H1 (cell line): ENCODE results near the gene PPP1R3G. TPM values are rescaled to one million over a fixed set of nuclear protein-coding genes. Genes with fewer than 3 reads are reported as not detected.

Experiments
- CTCF ChIA-PET: fragments of 300-600 bp; sonication (Branson Sonifier 250); formaldehyde crosslinking; loops from one replicate; lab custom pipeline; 2021; ENCODE audit not compliant: partially characterized antibody; lab: Charles Lee
- POLR2A ChIA-PET: fragments of 300-600 bp; sonication (Branson Sonifier 250); formaldehyde crosslinking; loops from one replicate; lab custom pipeline; 2021; ENCODE audit warnings: inconsistent platforms; ENCODE audit not compliant: partially characterized antibody; lab: Charles Lee
- DNase-seq, 2 experiments: peaks; one replicate each; pipeline versions ENCODE4 v3.0.0 to v3.0.0-alpha.2; 2010 to 2022; ENCODE audit warnings: low spot score in 2 of 2, low read depth in 1 of 2, mixed read lengths in 1 of 2
- FAIRE-seq: peaks from 2 replicates; lab custom pipeline; 2011; peaks lifted over from hg19 to GRCh38; lab: Jason Lieb, UNC
- H2AFZ ChIP-seq: 2 replicates; pipeline ENCODE4 v1.8.1; 2012; ENCODE audit warnings: low read length, inconsistent platforms
- H2AK5ac ChIP-seq: 2 replicates; pipeline ENCODE4 v1.6.1; 2013; ENCODE audit warnings: low read depth, low read length
- H2BK120ac ChIP-seq: replicated peaks from 2 replicates; pipeline ENCODE3; 2013; ENCODE audit warnings: low read depth, low read length, inconsistent platforms
- H2BK12ac ChIP-seq: 2 replicates; pipeline ENCODE4 v1.6.1; 2013; ENCODE audit warnings: low read depth, low read length
- H2BK15ac ChIP-seq: 2 replicates; pipeline ENCODE4 v1.6.1; 2013; ENCODE audit warnings: low read length
- H2BK20ac ChIP-seq: 2 replicates; pipeline ENCODE4 v1.6.1; 2013; ENCODE audit warnings: low read length
- H2BK5ac ChIP-seq: 2 replicates; pipeline ENCODE4 v1.6.1; 2013; ENCODE audit warnings: low read depth, low read length
- H3K14ac ChIP-seq: 2 replicates; pipeline ENCODE4 v1.6.1; 2013; ENCODE audit warnings: inconsistent platforms; ENCODE audit not compliant: insufficient read length
- H3K18ac ChIP-seq: 2 replicates; pipeline ENCODE4 v1.6.1; 2013; ENCODE audit warnings: low read length; ENCODE audit errors: extremely low read depth
- H3K23ac ChIP-seq: 2 replicates; pipeline ENCODE4 v1.6.1; 2013; ENCODE audit warnings: inconsistent platforms; ENCODE audit not compliant: insufficient read length
- H3K23me2 ChIP-seq: 2 replicates; pipeline ENCODE4 v1.6.1; 2013; ENCODE audit warnings: low read depth, low read length
- H3K27ac ChIP-seq: 2 replicates; pipeline ENCODE4 v1.6.1; 2011; ENCODE audit warnings: low read depth, low read length, inconsistent platforms
- H3K27me3 ChIP-seq, 4 experiments: replicated peaks in 1 of 4; 1 replicate in 1 of 4; 2 replicates in 3 of 4; pipeline versions ENCODE4 v1.6.1 to v1.8.1; 2011 to 2013; ENCODE audit warnings: low read length in 3 of 4, mild to moderate bottlenecking in 3 of 4, inconsistent platforms in 2 of 4, mixed read lengths in 2 of 4, moderate library complexity in 1 of 4; ENCODE audit not compliant: control insufficient read depth in 3 of 4, insufficient read depth in 3 of 4; ENCODE audit errors: extremely low read depth in 1 of 4
- H3K36me3 ChIP-seq, 4 experiments: 2 replicates each; pipeline versions ENCODE4 v1.6.1 to v1.8.1; 2011 to 2013; ENCODE audit warnings: mild to moderate bottlenecking in 4 of 4, low read length in 3 of 4, moderate library complexity in 2 of 4, control low read depth in 1 of 4, inconsistent platforms in 1 of 4; ENCODE audit not compliant: insufficient read depth in 4 of 4, control insufficient read depth in 2 of 4
- H3K4ac ChIP-seq: replicated peaks from 2 replicates; pipeline ENCODE3; 2013; ENCODE audit warnings: low read length, low read depth, mixed read lengths, inconsistent platforms; ENCODE audit not compliant: insufficient read length
- H3K4me1 ChIP-seq, 4 experiments: replicated peaks in 1 of 4; 1 replicate in 1 of 4; 2 replicates in 3 of 4; pipeline versions ENCODE4 v1.6.1 to v1.8.1; 2011 to 2013; ENCODE audit warnings: low read length in 3 of 4, inconsistent platforms in 2 of 4, mixed read lengths in 1 of 4; ENCODE audit not compliant: insufficient read depth in 4 of 4, control insufficient read depth in 3 of 4
- H3K4me2 ChIP-seq, 2 experiments: 2 replicates each; pipeline versions ENCODE4 v1.6.1 to v1.8.1; 2011 to 2013; ENCODE audit warnings: low read depth in 2 of 2, low read length in 2 of 2, control low read depth in 1 of 2, inconsistent platforms in 1 of 2, mild to moderate bottlenecking in 1 of 2; ENCODE audit not compliant: insufficient read depth in 1 of 2
- H3K4me3 ChIP-seq, 4 experiments: fragments of 200-600, 300-600 bp in 1 of 4; sonication (generic), shearing (Covaris generic), sonication (Bioruptor Twin) in 1 of 4; 2 replicates each; pipeline versions ENCODE4 v1.5.1 to v1.8.1; 2011 to 2016; ENCODE audit warnings: low read length in 4 of 4, low read depth in 3 of 4, control low read depth in 2 of 4, inconsistent platforms in 2 of 4, mild to moderate bottlenecking in 2 of 4, mixed read lengths in 1 of 4, moderate library complexity in 1 of 4; ENCODE audit not compliant: insufficient read depth in 2 of 4; ENCODE audit errors: extremely low read depth in 1 of 4
- H3K56ac ChIP-seq: replicated peaks from 2 replicates; pipeline ENCODE3; 2013; ENCODE audit warnings: low read depth, mild to moderate bottlenecking, mixed read lengths, low read length, inconsistent platforms; ENCODE audit not compliant: insufficient read length
- H3K79me1 ChIP-seq: 2 replicates; pipeline ENCODE4 v1.6.1; 2013; ENCODE audit warnings: low read depth, low read length, control low read depth
- H3K79me2 ChIP-seq, 2 experiments: 2 replicates each; pipeline versions ENCODE4 v1.6.1 to v1.8.1; 2012 to 2013; ENCODE audit warnings: low read length in 2 of 2, mild to moderate bottlenecking in 2 of 2, inconsistent platforms in 1 of 2; ENCODE audit not compliant: insufficient read depth in 2 of 2, control insufficient read depth in 1 of 2
- H3K9ac ChIP-seq, 4 experiments: replicated peaks in 1 of 4; 1 replicate in 1 of 4; 2 replicates in 3 of 4; pipeline versions ENCODE4 v1.6.1 to v1.8.1; 2011 to 2013; ENCODE audit warnings: low read depth in 3 of 4, low read length in 3 of 4, control low read depth in 2 of 4, mild to moderate bottlenecking in 2 of 4, moderate library complexity in 2 of 4, inconsistent platforms in 1 of 4; ENCODE audit errors: extremely low read depth in 1 of 4
- H3K9me3 ChIP-seq, 2 experiments: 2 replicates each; pipeline versions ENCODE4 v1.6.1 to v1.8.1; 2012 to 2013; ENCODE audit warnings: mild to moderate bottlenecking in 2 of 2, moderate library complexity in 2 of 2, control low read depth in 1 of 2, inconsistent platforms in 1 of 2, low read depth in 1 of 2, low read length in 1 of 2, mixed read lengths in 1 of 2; ENCODE audit not compliant: insufficient read depth in 2 of 2
- H4K20me1 ChIP-seq, 2 experiments: replicated peaks in 1 of 2; 2 replicates each; pipeline versions ENCODE3 to v1.8.1; 2011 to 2013; ENCODE audit warnings: inconsistent platforms in 2 of 2, low read length in 2 of 2, mild to moderate bottlenecking in 1 of 2; ENCODE audit not compliant: insufficient read depth in 2 of 2, control insufficient read depth in 1 of 2
- H4K5ac ChIP-seq: 2 replicates; pipeline ENCODE4 v1.6.1; 2013; ENCODE audit warnings: low read length, low read depth, mixed read lengths, inconsistent platforms; ENCODE audit not compliant: insufficient read length
- H4K8ac ChIP-seq: 2 replicates; pipeline ENCODE4 v1.8.0; 2013; ENCODE audit warnings: mild to moderate bottlenecking, moderate library complexity, low read length, inconsistent platforms; ENCODE audit not compliant: insufficient read depth; ENCODE audit errors: extremely low read depth
- H4K91ac ChIP-seq: replicated peaks from 2 replicates; pipeline ENCODE3; 2013; ENCODE audit warnings: low read length, mixed read lengths, inconsistent platforms; ENCODE audit not compliant: insufficient read length
- WGBS, 2 experiments: shearing (Covaris generic) in 1 of 2; methylation state at CpG; one replicate each; pipeline versions ENCODE4 v1.1.6 to v1.1.7; 2013 to 2015; ENCODE audit warnings: low lambda C conversion rate in 2 of 2, mixed read lengths in 2 of 2, inconsistent platforms in 1 of 2, low coverage in 1 of 2, missing lambda C conversion rate in 1 of 2; ENCODE audit not compliant: insufficient replicate concordance in 2 of 2, insufficient coverage in 1 of 2, insufficient read length in 1 of 2; ENCODE audit errors: extremely low coverage in 1 of 2, missing lambda C conversion rate in 1 of 2; 5-methylcytosine and 5-hydroxymethylcytosine counted together
- polyA plus RNA-seq, 7 experiments: library from polyadenylated mRNA; depleted of rRNA in 3 of 7; stranded (reverse) in 5 of 7; unstranded in 2 of 7; fragments of >200 nt in 5 of 7; fragments of 200-250 nt in 2 of 7; gene quantifications; 1 replicate in 5 of 7; 2 replicates in 1 of 7; 4 replicates in 1 of 7; pipeline versions ENCODE4 v1.2.1 to v1.2.3, GENCODE V29; 2011 to 2013; ENCODE audit warnings: missing spikeins in 2 of 7, mixed read lengths in 2 of 7
- total RNA-seq: library from RNA; stranded (reverse); fragmentation: NEBNext Ultra II Directional; extraction: Animal tissue kit (Norgen Biotek cat#: 25700); gene quantifications from 2 replicates; pipeline ENCODE4 v1.2.1, GENCODE V29; 2021

Gene PPP1R3G
- total and polyA plus RNA-seq, 2 of the 8 experiments (the other 6 are each of a cell fraction or from before 2014, with no cell fraction given), result 0.03 to 0.09 TPM

- Histone ChIP-seq H3K4ac (no peak overlapping the region), H3K18ac (no peak overlapping the region), H3K36me3 (no peaks in the 10 kb centered on the region), H4K8ac (no peak overlapping the region), H2AK5ac (no peak overlapping the region), H2BK20ac (no peak overlapping the region), H3K4me2 (no peak overlapping the region), H4K20me1 (peaks cover 2 to 10% of the 10 kb centered on the region in 2 experiments), H3K23me2 (no peaks in the 10 kb centered on the region), H3K79me2 (no peaks in the 10 kb centered on the region), H3K27ac (no peak overlapping the region), H3K4me3 (no peak overlapping the region), H3K9ac (no peak overlapping the region), H3K23ac (no peak overlapping the region), H4K5ac (no peak overlapping the region), H2AFZ (no peak overlapping the region), H2BK120ac (no peak overlapping the region), H3K4me1 (no peaks in the 10 kb centered on the region; a peak in 1 of 7 replicates), H3K14ac (no peak overlapping the region), H2BK15ac (no peak overlapping the region), H3K27me3 (no peaks in the 10 kb centered on the region), H2BK12ac (no peak overlapping the region), H3K79me1 (no peaks in the 10 kb centered on the region; the same call in 1 of the 2 replicates), H3K56ac (no peak overlapping the region), H2BK5ac (no peak overlapping the region), H4K91ac (no peak overlapping the region), H3K9me3 (no peaks in the 10 kb centered on the region)
- ChIA-PET CTCF (interaction anchor here (0.6 to 1.5 kb wide), 7 partner anchors 8 to 94 kb away, joined by 3 to 5 read pairs (median 3); no protein-coding TSS in a partner anchor), POLR2A (no interaction called here)
- FAIRE-seq (no peak), DNase-seq (no peak)
- WGBS, 2 experiments, result 70% methylated on average over 4 of the region's 4 CpGs; no CpG with 5 or more reads in 1 of the 2 experiments
These were observed 41.1 kb downstream of the PPP1R3G start for GRCh38 chr6:5126214-5126613.
